T47D (cell line): ENCODE results near the gene BDP1.
A peak's percentile ranks its signal among the peaks of the same experiment; 100 is the strongest.
"Not testable (repeated sequence)": the region's sequence is repeated elsewhere in the genome, so short reads cannot be mapped to it uniquely, and the experiment has no call there.

Experiments
- DNase-seq, 2 experiments: peaks; one replicate each; pipeline versions ENCODE4 v3.0.0 to v3.0.0-alpha.2; 2011 to 2012; ENCODE audit warnings: low read depth in 1 of 2, low spot score in 1 of 2
- JUND ChIP-seq: IDR thresholded peaks from 2 replicates; pipeline ENCODE4 v1.6.1; 2012; ENCODE audit warnings: low read depth
- in situ Hi-C: cut with HindIII; loops from 2 replicates; pipeline ENCODE4 v1.10.0; 2016; ENCODE audit warnings: low sequenced_read_pairs, low pct_unique_long_range_greater_than_20kb

BDP1 gene

DNA sequence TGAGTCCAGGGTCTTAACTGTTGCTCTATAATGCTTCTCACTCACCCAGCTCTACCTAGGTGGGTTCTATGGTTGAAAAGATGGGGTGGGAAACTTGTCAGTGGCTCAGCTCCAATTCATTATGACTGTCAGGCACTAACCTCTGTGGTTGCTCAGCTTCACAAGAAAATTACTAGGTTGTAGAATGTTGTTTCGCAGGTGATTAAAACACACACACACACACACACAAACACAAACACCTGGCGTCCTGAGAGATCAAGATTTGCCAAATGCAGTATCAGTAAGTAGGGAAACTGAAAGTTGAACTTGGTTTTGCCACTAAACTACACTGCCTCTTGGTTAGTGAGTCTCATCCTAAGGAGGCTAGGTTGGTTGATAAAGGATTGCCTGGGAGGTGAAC, 134.5 kb downstream of the BDP1 start:
- in situ Hi-C loops: no loop called here
- TF ChIP-seq JUND: no peak
- DNase-seq: no peak

DNA sequence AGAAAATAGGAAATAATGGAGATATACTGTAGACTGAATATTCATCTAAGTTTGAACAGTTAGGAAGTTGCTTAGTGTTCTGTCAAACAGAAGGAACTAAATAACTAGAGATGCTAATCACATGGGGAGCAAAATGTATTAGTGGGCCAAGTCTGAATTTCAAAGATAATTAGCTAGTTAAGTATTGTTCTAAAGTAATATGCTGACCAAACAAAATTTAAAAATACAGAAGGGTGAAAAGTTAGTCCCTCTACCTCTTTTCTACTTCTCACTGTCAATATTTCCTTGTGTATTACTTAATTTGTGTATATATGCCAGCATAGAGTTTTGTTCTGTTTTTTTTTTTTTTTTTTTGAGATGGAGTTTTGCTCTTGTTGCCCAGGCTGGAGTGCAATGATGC, 135.6 kb downstream of the BDP1 start:
- no peak for TF ChIP-seq JUND
- in situ Hi-C loops: no loop called here
- no peak for DNase-seq

DNA sequence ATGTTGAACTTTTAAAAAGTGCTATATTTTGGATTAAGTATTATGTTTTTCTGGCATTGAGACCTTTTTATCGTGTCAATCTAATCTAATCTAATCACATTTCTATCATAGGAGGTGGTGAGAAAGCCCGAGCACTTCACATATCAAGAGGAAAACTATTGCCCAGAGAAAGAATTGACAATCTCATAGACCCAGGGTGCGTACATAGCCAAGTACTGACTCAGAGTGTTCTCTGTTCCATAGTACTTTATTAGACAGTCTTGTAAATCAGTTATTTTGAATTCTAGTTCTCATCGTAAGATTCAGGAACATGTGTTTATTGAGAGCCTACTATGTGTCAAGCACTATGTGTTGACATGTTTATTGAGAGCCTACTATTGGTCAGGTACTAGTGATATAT, 140.7 kb downstream of the BDP1 start:
- DNase-seq: no peak
- in situ Hi-C loops: no loop called here
- TF ChIP-seq JUND: no peak

DNA sequence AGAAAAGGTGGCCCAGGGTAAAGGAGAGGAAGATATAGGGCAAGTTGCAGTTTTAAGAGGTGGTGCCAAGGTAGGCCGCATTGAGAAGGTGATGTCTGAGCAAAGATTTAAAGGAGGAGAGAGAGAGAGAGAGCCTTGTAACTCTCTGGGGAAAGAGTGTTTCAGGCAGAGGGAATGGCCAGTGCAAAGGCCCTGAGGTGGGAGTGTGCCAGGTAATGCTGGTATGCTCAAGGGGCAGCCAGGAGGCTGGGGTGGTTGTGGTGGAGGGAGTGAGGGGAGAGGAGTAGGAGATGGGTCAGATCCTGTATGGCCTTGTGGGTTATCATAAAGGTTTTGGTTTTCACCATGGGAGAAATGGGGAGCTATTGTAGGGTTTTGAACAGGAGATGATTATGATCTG, 141.6 kb downstream of the BDP1 start:
- TF ChIP-seq JUND: no peak
- no peak for DNase-seq
- in situ Hi-C loops: no loop called here

DNA sequence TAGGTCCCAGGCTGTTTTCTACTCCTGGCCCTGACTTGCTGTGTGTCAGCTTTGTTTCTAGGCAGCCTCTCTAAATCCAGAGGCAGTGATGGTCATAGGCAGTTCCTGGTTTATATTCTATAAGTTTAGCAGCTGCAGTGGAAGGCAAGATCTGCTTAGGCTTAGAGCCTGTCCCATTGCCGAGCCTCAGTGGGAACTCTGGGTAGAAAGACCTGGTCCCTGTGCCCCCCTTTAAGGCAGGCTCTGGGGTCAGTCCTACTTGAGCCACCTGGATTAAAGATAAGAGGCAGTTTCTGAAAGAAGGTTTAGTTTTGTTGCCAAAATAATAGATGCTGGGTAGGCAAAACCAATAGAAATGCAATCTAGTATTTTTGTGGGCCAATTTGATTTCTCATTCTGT, 145.3 kb downstream of the BDP1 start:
- no peak for DNase-seq
- in situ Hi-C loops: no loop called here

DNA sequence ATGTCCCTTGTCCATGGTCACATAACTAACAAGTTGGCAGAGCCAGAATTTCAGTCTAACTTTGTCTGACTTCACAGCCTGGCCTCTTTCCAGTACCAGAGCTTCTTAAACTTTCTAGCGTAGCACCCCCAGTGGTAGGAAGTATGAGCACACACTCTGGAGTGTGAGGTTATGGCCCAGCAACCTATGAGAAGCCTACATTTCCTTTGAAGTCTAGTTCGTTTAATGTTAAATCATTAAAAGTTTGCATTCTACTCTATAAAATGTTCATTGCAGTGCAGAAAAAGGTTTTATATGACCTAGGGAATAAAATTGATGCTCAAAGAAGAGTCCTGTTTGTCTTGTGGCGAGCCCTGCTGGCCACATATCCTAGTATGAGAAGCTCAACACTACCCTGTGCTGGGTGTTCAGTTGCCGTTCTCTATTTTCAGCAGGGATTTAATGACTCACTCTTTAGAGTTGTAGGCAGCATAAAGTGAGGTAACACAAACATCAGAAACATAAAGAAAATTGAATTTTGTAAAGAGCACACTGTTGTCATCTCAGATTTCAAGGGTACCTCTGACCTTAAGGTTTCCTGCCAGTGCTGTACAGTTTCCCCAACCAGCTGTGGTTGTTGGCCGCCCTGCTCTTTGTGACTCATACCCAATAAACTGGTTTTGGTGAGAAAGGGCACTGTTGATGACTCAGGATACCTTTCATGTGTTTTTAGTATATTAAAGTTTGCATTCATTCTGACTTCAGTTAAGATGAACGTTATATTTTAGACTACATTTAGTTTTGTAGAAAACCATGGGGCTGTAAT, 146.0 kb downstream of the BDP1 start:
- peak; percentile 17; the same call in 1 of the 2 replicates for TF ChIP-seq JUND
- DNase-seq: peak; percentile 41 to 89
- in situ Hi-C loops: no loop called here

More for the DNA sequence above, 145.3 kb downstream of the BDP1 start:
- no peak for TF ChIP-seq JUND

DNA sequence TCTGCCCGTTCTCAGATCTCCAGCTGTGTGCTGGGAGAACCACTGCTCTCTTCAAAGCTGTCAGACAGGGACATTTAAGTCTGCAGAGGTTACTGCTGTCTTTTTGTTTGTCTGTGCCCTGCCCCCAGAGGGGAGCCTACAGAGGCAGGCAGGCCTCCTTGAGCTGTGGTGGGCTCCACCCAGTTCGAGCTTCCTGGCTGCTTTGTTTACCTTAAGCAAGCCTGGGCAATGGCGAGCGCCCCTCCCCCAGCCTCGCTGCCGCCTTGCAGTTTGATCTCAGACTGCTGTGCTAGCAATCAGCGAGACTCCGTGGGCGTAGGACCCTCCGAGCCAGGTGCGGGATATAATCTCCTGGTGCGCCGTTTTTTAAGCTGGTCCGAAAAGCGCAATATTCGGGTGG, 154.5 kb downstream of the BDP1 start:
- DNase-seq, in situ Hi-C loops: not testable (repeated sequence)

DNA sequence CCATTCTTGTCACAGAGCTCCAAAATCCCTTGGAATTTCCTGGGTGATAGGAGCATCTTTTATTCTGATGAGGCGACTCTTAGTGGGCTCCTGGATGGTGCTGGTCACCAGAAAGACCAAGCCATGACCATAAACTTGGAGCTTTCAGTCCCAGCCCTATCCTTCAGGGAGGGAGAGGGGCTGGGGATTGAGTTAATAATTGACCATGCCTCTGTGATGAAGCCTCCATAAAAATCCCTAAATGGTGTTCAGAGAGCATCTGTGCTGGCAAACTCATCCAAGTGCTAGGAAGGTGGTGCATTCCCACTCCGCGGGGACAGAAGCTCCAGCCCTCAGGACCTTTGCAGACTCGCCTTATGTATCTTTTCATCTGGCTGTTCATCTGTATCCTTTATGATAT, 160.4 kb downstream of the BDP1 start:
- TF ChIP-seq JUND: no peak
- DNase-seq: no peak
- in situ Hi-C loops: no loop called here
